Brain pericyte (primary cell): ENCODE results near the gene FBXL5.

Source experiments
- DNase-seq: peaks from one replicate; pipeline ENCODE4 v3.0.0-alpha.2; 2012; ENCODE audit warnings: low read depth, low spot score

Gene FBXL5

GRCh38 chr4:15655223-15656037 is at the start of gene FBXL5:
Gene FBXL5 (minus strand): TSS chr4:15655357. CDS start chr4:15655287, 70 bp downstream.
- DNase-seq, result peak; percentile 70

- no peak for DNase-seq
These were observed 49.0 kb upstream of the FBXL5 start for GRCh38 chr4:15704129-15704528.

- DNase-seq, result no peak
These were observed 48.3 kb upstream of the FBXL5 start for GRCh38 chr4:15703439-15703838.

- DNase-seq, result peak; percentile 21
These were observed 47.8 kb upstream of the FBXL5 start, which contains the start of gene BST1 for GRCh38 chr4:15702941-15703403. Gene BST1 (plus strand): TSS chr4:15703065. CDS start chr4:15703145, 80 bp downstream.

- no peak for DNase-seq
These were observed 41.7 kb upstream of the FBXL5 start for GRCh38 chr4:15696866-15697265.

GRCh38 chr4:15695729-15696128 is 40.6 kb upstream of the FBXL5 start:
- DNase-seq, result no peak

GRCh38 chr4:15695240-15695699 is 40.1 kb upstream of the FBXL5 start:
- no peak for DNase-seq

GRCh38 chr4:15694431-15694830 is 39.3 kb upstream of the FBXL5 start:
- DNase-seq, result no peak

- no peak for DNase-seq
These were observed 37.4 kb upstream of the FBXL5 start for GRCh38 chr4:15692602-15693001.

GRCh38 chr4:15691346-15692135 is 36.4 kb upstream of the FBXL5 start:
- DNase-seq, result no peak

- no peak for DNase-seq
These were observed 35.1 kb upstream of the FBXL5 start for GRCh38 chr4:15690020-15690809.

- DNase-seq, result no peak
These were observed 34.4 kb upstream of the FBXL5 start for GRCh38 chr4:15689540-15689939.

- no peak for DNase-seq
These were observed 32.9 kb upstream of the FBXL5 start for GRCh38 chr4:15688051-15688450.

- no peak for DNase-seq
These were observed 29.3 kb upstream of the FBXL5 start for GRCh38 chr4:15684498-15684897.

GRCh38 chr4:15683143-15683495 is 28.0 kb upstream of the FBXL5 start:
- DNase-seq, result no peak

GRCh38 chr4:15682242-15683142 is 27.3 kb upstream of the FBXL5 start:
- no peak for DNase-seq

GRCh38 chr4:15681372-15682241 is 26.4 kb upstream of the FBXL5 start, which contains the start of gene FAM200B:
Gene FAM200B (plus strand): TSS chr4:15681827. CDS start chr4:15686978, 5,151 bp downstream.
- peak; percentile 93 for DNase-seq

- no peak for DNase-seq
These were observed 25.9 kb upstream of the FBXL5 start for GRCh38 chr4:15681067-15681371.

GRCh38 chr4:15677507-15677988 is 22.4 kb upstream of the FBXL5 start:
- no peak for DNase-seq

GRCh38 chr4:15676899-15677298 is 21.7 kb upstream of the FBXL5 start:
- DNase-seq, result no peak
